H1 (cell line): ENCODE data around the gene C21orf91. TPM values are rescaled to one million over a fixed set of nuclear protein-coding genes. Genes with fewer than 3 reads are reported as not detected.

Source experiments
- CTBP2 ChIP-seq: IDR thresholded peaks from 2 replicates; pipeline ENCODE4 v1.7.0; 2011; ENCODE audit warnings: borderline replicate concordance, mild to moderate bottlenecking, moderate library complexity, mixed read lengths, low read length; ENCODE audit not compliant: insufficient read depth, insufficient read length
- GTF2F1 ChIP-seq: IDR thresholded peaks from 2 replicates; pipeline ENCODE4 v1.6.1; 2012; ENCODE audit warnings: low read depth, low read length, improper control_type of control experiment, borderline replicate concordance
- HDAC2 ChIP-seq, 2 experiments: fragments of 300-600 bp in 1 of 2; sonication (generic) in 1 of 2; IDR thresholded peaks; 2 replicates each; pipeline ENCODE4 v1.6.1; 2011 to 2012; ENCODE audit warnings: low read depth in 2 of 2, low read length in 2 of 2, mild to moderate bottlenecking in 2 of 2, moderate library complexity in 2 of 2, borderline replicate concordance in 1 of 2, inconsistent platforms in 1 of 2
- NANOG ChIP-seq: IDR thresholded peaks from 2 replicates; pipeline ENCODE4 v1.6.1; 2011; ENCODE audit warnings: low read length, low read depth, mild to moderate bottlenecking, inconsistent platforms; ENCODE audit not compliant: insufficient read depth, poor library complexity, severe bottlenecking
- SIRT6 ChIP-seq: IDR thresholded peaks from one replicate; pipeline ENCODE4 v1.7.1; 2012; ENCODE audit warnings: low read length, inconsistent platforms
- SIX5 ChIP-seq: IDR thresholded peaks from 2 replicates; pipeline ENCODE4 v1.6.1; 2011; ENCODE audit warnings: mild to moderate bottlenecking, low read depth, low read length
- SP1 ChIP-seq: IDR thresholded peaks from 2 replicates; pipeline ENCODE4 v1.6.1; 2011; ENCODE audit warnings: low read depth, low read length
- TEAD4 ChIP-seq: IDR thresholded peaks from 2 replicates; pipeline ENCODE4 v1.6.1; 2012; ENCODE audit warnings: low read depth, low read length, inconsistent platforms, mixed read lengths
- polyA plus RNA-seq, 7 experiments: library from polyadenylated mRNA; depleted of rRNA in 3 of 7; stranded (reverse) in 5 of 7; unstranded in 2 of 7; fragments of >200 nt in 5 of 7; fragments of 200-250 nt in 2 of 7; gene quantifications; 1 replicate in 5 of 7; 2 replicates in 1 of 7; 4 replicates in 1 of 7; pipeline versions ENCODE4 v1.2.1 to v1.2.3, GENCODE V29; 2011 to 2013; ENCODE audit warnings: missing spikeins in 2 of 7, mixed read lengths in 2 of 7
- total RNA-seq: library from RNA; stranded (reverse); fragmentation: NEBNext Ultra II Directional; extraction: Animal tissue kit (Norgen Biotek cat#: 25700); gene quantifications from 2 replicates; pipeline ENCODE4 v1.2.1, GENCODE V29; 2021

The C21orf91 gene
- total and polyA plus RNA-seq, 2 of the 8 experiments (the other 6 are each of a cell fraction or from before 2014, with no cell fraction given), result 4.9 to 33.6 TPM

DNA sequence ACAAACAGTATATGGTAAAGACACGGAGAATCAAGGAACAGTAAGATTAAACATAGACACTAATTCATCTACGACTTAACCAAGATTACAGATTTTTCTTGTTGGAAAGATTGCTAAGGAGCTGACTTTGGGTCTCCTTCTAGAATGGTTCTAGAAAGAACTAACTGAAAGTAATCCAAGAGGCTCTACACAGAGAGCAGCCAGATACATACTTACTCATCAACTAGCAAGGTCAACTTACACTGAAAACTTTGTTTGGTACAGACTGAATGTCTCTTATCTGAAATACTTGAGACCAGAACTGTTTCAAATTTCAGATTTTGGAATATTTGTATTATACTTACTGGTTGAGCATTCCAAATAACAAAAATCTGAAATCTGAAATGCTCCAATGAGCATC is 5.8 kb downstream of the C21orf91 start (continued):
- TF ChIP-seq SIRT6, result no peak
- TF ChIP-seq SP1, result no peak
- no peak for TF ChIP-seq HDAC2 (IDR thresholded peaks at IDR 0.05; ENCODE audit: borderline replicate concordance in 1 of 2, low read depth in 2 of 2, low read length in 2 of 2)
- no peak for TF ChIP-seq NANOG
- TF ChIP-seq GTF2F1, result no peak
- TF ChIP-seq CTBP2, result no peak
- TF ChIP-seq TEAD4, result no peak
- no peak for TF ChIP-seq SIX5
